OCI-LY3 (cell line): ENCODE measurements around the gene PDE7B.

Experiments
- H2AFZ ChIP-seq: fragments of 200-600, 300-600 bp; shearing (Covaris generic); 2 replicates; pipeline ENCODE4 v1.6.0; 2014; ENCODE audit warnings: antibody characterized with exemption, low read depth, low read length
- H3K27ac ChIP-seq: fragments of 200-600, 300-600 bp; sonication (generic); 2 replicates; pipeline ENCODE4 v1.5.1; 2014; ENCODE audit warnings: mild to moderate bottlenecking, low read length, moderate library complexity, mixed read lengths
- H3K27me3 ChIP-seq: fragments of 200-600, 300-600 bp; sonication (generic); 2 replicates; pipeline ENCODE4 v1.6.1; 2014; ENCODE audit warnings: low read depth, low read length, mixed read lengths
- H3K36me3 ChIP-seq: fragments of 200-600, 300-600 bp; sonication (generic); replicated peaks from 2 replicates; pipeline ENCODE3; 2014; ENCODE audit warnings: low read depth, low read length, mixed read lengths
- H3K4me1 ChIP-seq: fragments of 300-600, 200-600 bp; sonication (generic); 2 replicates; pipeline ENCODE4 v1.6.1; 2014; ENCODE audit warnings: low read length, mixed read lengths
- H3K4me2 ChIP-seq: fragments of 200-600, 300-600 bp; sonication (generic); 2 replicates; pipeline ENCODE4 v1.6.1; 2014; ENCODE audit warnings: low read length, mixed read lengths
- H3K4me3 ChIP-seq: fragments of 300-600, 200-600 bp; sonication (generic); 2 replicates; pipeline ENCODE4 v1.5.1; 2014; ENCODE audit warnings: antibody characterized with exemption, mild to moderate bottlenecking, low read length, moderate library complexity
- H3K79me2 ChIP-seq: fragments of 300-600, 200-600 bp; shearing (Covaris generic); 2 replicates; pipeline ENCODE4 v1.6.1; 2014; ENCODE audit warnings: mild to moderate bottlenecking, low read length, mixed read lengths
- H3K9ac ChIP-seq: fragments of 300-600, 200-600 bp; shearing (Covaris generic); 2 replicates; pipeline ENCODE4 v1.6.0; 2014; ENCODE audit warnings: mild to moderate bottlenecking, low read length, moderate library complexity
- H3K9me3 ChIP-seq: fragments of 200-600, 300-600 bp; shearing (Covaris generic); 2 replicates; pipeline ENCODE4 v1.6.1; 2014; ENCODE audit warnings: low read length, mixed read lengths; ENCODE audit not compliant: insufficient read depth
- H4K20me1 ChIP-seq: fragments of 200-600, 300-600 bp; sonication (generic); 2 replicates; pipeline ENCODE4 v1.6.1; 2016; ENCODE audit warnings: low read length, mixed read lengths; ENCODE audit not compliant: insufficient read depth
- EZH2phosphoT487 ChIP-seq: fragments of 200-600 bp; shearing (Covaris generic); IDR thresholded peaks from 2 replicates; pipeline ENCODE4 v1.6.1; 2018; ENCODE audit warnings: antibody characterized with exemption, mixed run types, low read depth
- TF ChIP-seq, protein P1 (sequence below): fragments of 200-600, 300-600 bp; sonication (generic); IDR thresholded peaks from 2 replicates; pipeline ENCODE4 v1.5.1; 2014; ENCODE audit warnings: antibody characterized with exemption, low read length, low read depth

Gene PDE7B

DNA sequence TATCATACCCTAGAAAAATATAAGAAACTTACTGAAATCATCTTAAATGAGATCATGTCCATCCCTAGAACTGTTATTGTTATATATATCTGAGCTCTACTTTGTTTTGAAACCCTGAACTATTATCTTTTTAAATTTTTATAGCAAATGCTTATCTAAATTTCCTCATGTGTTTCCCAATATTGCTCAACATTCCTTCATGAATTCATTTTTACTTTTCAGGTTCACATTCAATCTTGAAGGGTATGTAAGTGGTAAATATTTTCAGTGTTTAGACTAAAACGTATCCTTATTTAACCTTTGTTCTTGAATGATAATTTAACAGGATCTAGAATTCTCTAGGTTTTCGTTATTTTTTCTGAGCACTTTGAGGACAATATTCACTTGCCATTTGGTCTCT, 23.9 kb downstream of the PDE7B start:
- Histone ChIP-seq H3K4me1 (peaks cover 11% of the 10 kb centered on the region), H3K36me3 (no peaks in the 10 kb centered on the region), H3K4me3 (no peak overlapping the region), H3K9me3 (no peaks in the 10 kb centered on the region), H4K20me1 (no peaks in the 10 kb centered on the region), H3K27me3 (no peaks in the 10 kb centered on the region), H3K79me2 (no peaks in the 10 kb centered on the region), H3K27ac (no peak overlapping the region), H3K4me2 (no peak overlapping the region), H2AFZ (no peak overlapping the region), H3K9ac (no peak overlapping the region)
- no peak for TF ChIP-seq EZH2phosphoT487
- TF ChIP-seq, protein P1, sequence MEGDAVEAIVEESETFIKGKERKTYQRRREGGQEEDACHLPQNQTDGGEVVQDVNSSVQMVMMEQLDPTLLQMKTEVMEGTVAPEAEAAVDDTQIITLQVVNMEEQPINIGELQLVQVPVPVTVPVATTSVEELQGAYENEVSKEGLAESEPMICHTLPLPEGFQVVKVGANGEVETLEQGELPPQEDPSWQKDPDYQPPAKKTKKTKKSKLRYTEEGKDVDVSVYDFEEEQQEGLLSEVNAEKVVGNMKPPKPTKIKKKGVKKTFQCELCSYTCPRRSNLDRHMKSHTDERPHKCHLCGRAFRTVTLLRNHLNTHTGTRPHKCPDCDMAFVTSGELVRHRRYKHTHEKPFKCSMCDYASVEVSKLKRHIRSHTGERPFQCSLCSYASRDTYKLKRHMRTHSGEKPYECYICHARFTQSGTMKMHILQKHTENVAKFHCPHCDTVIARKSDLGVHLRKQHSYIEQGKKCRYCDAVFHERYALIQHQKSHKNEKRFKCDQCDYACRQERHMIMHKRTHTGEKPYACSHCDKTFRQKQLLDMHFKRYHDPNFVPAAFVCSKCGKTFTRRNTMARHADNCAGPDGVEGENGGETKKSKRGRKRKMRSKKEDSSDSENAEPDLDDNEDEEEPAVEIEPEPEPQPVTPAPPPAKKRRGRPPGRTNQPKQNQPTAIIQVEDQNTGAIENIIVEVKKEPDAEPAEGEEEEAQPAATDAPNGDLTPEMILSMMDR: no peak

DNA sequence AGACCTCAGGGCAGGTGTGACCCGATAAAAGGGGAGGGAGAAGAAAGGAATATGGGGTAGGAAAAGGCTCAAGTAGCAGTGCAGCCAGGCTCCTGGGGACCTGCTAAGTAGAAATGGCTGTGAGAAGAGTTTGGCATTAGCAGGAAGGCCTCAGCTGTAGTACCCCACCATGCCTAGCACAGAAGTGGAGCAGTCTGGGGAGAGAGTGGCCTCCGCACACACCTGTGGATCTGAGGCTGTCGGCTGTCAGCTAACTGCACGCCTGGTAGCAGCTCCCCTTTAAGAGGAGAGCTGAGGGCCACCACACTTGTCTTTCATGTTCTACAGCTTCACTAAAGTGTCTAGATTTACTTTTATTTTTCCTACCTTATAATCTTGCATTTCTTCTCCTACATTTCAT, 24.6 kb downstream of the PDE7B start:
- no peak overlapping the region for H3K4me2 ChIP-seq
- H3K4me3 ChIP-seq: no peak overlapping the region
- no peak overlapping the region for H2AFZ ChIP-seq
- no peaks in the 10 kb centered on the region for H3K36me3 ChIP-seq
- peaks cover 17% of the 10 kb centered on the region for H3K4me1 ChIP-seq
- no peaks in the 10 kb centered on the region for H3K27me3 ChIP-seq
- H3K9ac ChIP-seq: no peak overlapping the region
- no peak for TF ChIP-seq EZH2phosphoT487
- TF ChIP-seq, protein P1: no peak
- H3K27ac ChIP-seq: no peak overlapping the region
- H3K9me3 ChIP-seq: no peaks in the 10 kb centered on the region
- H3K79me2 ChIP-seq: no peaks in the 10 kb centered on the region
- no peaks in the 10 kb centered on the region for H4K20me1 ChIP-seq

DNA sequence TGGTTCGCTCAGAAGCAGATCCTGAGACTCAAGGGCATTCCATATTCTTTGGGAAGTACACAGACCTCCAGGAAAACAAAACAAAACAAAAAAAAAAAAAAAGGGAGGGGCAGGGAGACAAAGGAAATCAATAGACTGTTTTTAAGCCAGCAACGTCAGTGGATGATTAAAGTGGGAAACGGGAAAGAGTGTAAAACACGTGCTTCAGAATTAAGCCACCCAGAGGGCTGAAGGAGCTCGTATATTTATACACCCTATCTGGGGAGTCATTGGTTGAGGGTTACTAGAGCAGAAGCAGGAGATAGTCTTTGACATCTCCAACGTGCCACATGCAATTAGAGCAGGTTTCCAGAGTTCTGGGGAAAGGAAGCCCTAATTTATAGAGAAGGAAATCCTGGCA, 26.2 kb downstream of the PDE7B start:
- H2AFZ ChIP-seq: no peak overlapping the region

DNA sequence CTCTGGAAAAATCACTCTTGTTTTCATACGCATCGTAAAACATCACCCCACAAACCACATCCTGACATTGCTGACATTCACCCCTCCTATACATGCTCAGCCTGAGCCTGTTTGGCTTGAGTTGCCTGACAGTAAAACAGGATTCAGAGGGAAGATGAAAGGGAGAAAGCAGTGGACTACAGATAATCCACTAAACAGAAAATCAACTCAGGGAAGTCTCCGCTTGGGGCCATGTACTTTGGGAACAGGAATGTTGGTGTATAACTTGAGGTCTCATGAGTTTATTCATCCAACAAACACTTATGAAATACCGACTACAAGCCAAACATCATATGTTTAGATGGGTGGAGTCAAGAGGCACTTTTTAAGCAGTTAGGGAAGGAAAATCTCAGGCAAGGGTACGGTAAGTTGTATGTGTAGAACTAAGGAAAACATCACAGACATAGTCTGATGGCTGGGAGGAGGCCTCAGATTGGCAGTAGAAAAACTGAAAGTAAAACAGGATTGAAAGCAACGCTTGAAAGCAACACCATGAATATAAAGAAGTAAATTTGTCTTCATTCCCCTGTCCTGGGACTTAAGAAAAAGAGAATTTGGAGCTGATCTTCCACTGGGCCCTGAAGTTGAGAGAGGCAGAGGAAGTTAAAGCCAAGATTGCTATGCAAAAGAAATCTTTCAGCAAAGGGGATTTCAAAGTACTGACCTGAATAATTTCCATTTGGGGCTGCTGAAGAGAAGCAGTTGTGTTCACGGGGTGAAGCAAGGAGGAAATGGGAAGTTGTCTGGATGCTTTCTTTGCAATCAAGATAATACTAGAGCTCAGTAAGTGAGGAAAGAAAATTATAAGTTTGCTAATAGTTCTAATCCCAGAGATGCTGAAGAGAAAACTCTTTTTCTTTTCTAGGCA, 28.8 kb downstream of the PDE7B start:
- no peaks in the 10 kb centered on the region for H3K79me2 ChIP-seq
- peak overlapping the region; percentile 78 for H3K4me2 ChIP-seq
- H3K27ac ChIP-seq: peak overlapping the region; percentile 62
- peak overlapping the region; percentile 58 for H3K4me3 ChIP-seq
- H3K4me1 ChIP-seq: peaks cover 30% of the 10 kb centered on the region
- H3K36me3 ChIP-seq: no peaks in the 10 kb centered on the region
- TF ChIP-seq, protein P1: no peak
- no peak for TF ChIP-seq EZH2phosphoT487
- H2AFZ ChIP-seq: peak overlapping the region; percentile 94
- peak overlapping the region; percentile 49 for H3K9ac ChIP-seq
- no peaks in the 10 kb centered on the region for H4K20me1 ChIP-seq
- H3K27me3 ChIP-seq: no peaks in the 10 kb centered on the region
- H3K9me3 ChIP-seq: no peaks in the 10 kb centered on the region

More for the DNA sequence above, 26.2 kb downstream of the PDE7B start:
- no peak for TF ChIP-seq EZH2phosphoT487
- TF ChIP-seq, protein P1: no peak
- H3K27ac ChIP-seq: no peak overlapping the region
- H3K36me3 ChIP-seq: no peaks in the 10 kb centered on the region
- no peaks in the 10 kb centered on the region for H3K79me2 ChIP-seq
- H3K9ac ChIP-seq: no peak overlapping the region
- H3K4me2 ChIP-seq: no peak overlapping the region
- no peaks in the 10 kb centered on the region for H4K20me1 ChIP-seq
- peaks cover 18% of the 10 kb centered on the region for H3K4me1 ChIP-seq
- H3K27me3 ChIP-seq: no peaks in the 10 kb centered on the region
- no peak overlapping the region for H3K4me3 ChIP-seq
- no peaks in the 10 kb centered on the region for H3K9me3 ChIP-seq
